GM18867 (cell line): Measurements from ENCODE around the gene ASXL3.

ENCODE experiments used
- ATAC-seq: cut with Tn5 transposase; IDR thresholded peaks from one replicate; pipeline ENCODE4 v1.9.1; 2021; ENCODE audit warnings: mild to moderate bottlenecking, moderate library complexity; ENCODE audit not compliant: unreplicated experiment

Gene ASXL3

GRCh38 chr18:33711514-33711913 is 133.5 kb downstream of the ASXL3 start:
- no peak for ATAC-seq

- ATAC-seq = no peak
These were observed 134.7 kb downstream of the ASXL3 start for GRCh38 chr18:33712719-33713118.

- peak; percentile 66 for ATAC-seq
These were observed 138.2 kb downstream of the ASXL3 start for GRCh38 chr18:33716061-33716683.

- ATAC-seq = peak; percentile 64
These were observed 139.3 kb downstream of the ASXL3 start for GRCh38 chr18:33717339-33717738.

- no peak for ATAC-seq
These were observed 142.1 kb downstream of the ASXL3 start for GRCh38 chr18:33720133-33720532.

GRCh38 chr18:33729556-33729955 is 151.5 kb downstream of the ASXL3 start:
- ATAC-seq = peak; percentile 58

- no peak for ATAC-seq
These were observed 155.4 kb downstream of the ASXL3 start for GRCh38 chr18:33733376-33733775.

- ATAC-seq = no peak
These were observed 157.4 kb downstream of the ASXL3 start for GRCh38 chr18:33735428-33735827.

- no peak for ATAC-seq
These were observed 163.7 kb downstream of the ASXL3 start for GRCh38 chr18:33741760-33742159.

- ATAC-seq = no peak
These were observed 166.1 kb downstream of the ASXL3 start for GRCh38 chr18:33744032-33744697.

GRCh38 chr18:33745151-33745795 is 167.3 kb downstream of the ASXL3 start:
- ATAC-seq = no peak

- no peak for ATAC-seq
These were observed 168.0 kb downstream of the ASXL3 start for GRCh38 chr18:33745871-33746545.

- ATAC-seq = no peak
These were observed 171.8 kb downstream of the ASXL3 start for GRCh38 chr18:33749834-33750233.

GRCh38 chr18:33750366-33750765 is 172.3 kb downstream of the ASXL3 start:
- ATAC-seq = no peak

GRCh38 chr18:33751613-33752221 is 173.7 kb downstream of the ASXL3 start:
- ATAC-seq = no peak

- ATAC-seq = no peak
These were observed 177.4 kb downstream of the ASXL3 start for GRCh38 chr18:33755391-33755790.

GRCh38 chr18:33755931-33756560 is 178.0 kb downstream of the ASXL3 start:
- ATAC-seq = peak; percentile 56

- ATAC-seq = no peak
These were observed 179.0 kb downstream of the ASXL3 start for GRCh38 chr18:33757037-33757436.

GRCh38 chr18:33761363-33761762 is 183.3 kb downstream of the ASXL3 start:
- no peak for ATAC-seq

GRCh38 chr18:33781429-33781828 is 203.4 kb downstream of the ASXL3 start:
- no peak for ATAC-seq
